H1 (cell line): Measurements from ENCODE around the gene CCDC88C. TPM values are rescaled to one million over a fixed set of nuclear protein-coding genes. Genes with fewer than 3 reads are reported as not detected.

Source experiments
- CHD1 ChIP-seq: IDR thresholded peaks from 2 replicates; pipeline ENCODE4 v1.6.1; 2012; ENCODE audit warnings: low read depth, low read length, improper control_type of control experiment
- CTBP2 ChIP-seq: IDR thresholded peaks from 2 replicates; pipeline ENCODE4 v1.7.0; 2011; ENCODE audit warnings: borderline replicate concordance, mild to moderate bottlenecking, moderate library complexity, mixed read lengths, low read length; ENCODE audit not compliant: insufficient read depth, insufficient read length
- FOSL1 ChIP-seq: IDR thresholded peaks from 2 replicates; pipeline ENCODE4 v1.6.1; 2011; ENCODE audit warnings: mild to moderate bottlenecking, low read depth, low read length, moderate library complexity; ENCODE audit not compliant: insufficient read depth
- HDAC2 ChIP-seq, 2 experiments: fragments of 300-600 bp in 1 of 2; sonication (generic) in 1 of 2; IDR thresholded peaks; 2 replicates each; pipeline ENCODE4 v1.6.1; 2011 to 2012; ENCODE audit warnings: low read depth in 2 of 2, low read length in 2 of 2, mild to moderate bottlenecking in 2 of 2, moderate library complexity in 2 of 2, borderline replicate concordance in 1 of 2, inconsistent platforms in 1 of 2
- HDAC6 ChIP-seq: IDR thresholded peaks from one replicate; pipeline ENCODE4 v1.7.1; 2012; ENCODE audit warnings: low read depth, mild to moderate bottlenecking, inconsistent platforms, low read length, moderate library complexity
- KDM5A ChIP-seq: fragments of 200-600 bp; IDR thresholded peaks from 2 replicates; pipeline ENCODE4 v1.7.1; 2012; ENCODE audit warnings: mild to moderate bottlenecking, low read length, inconsistent platforms, mixed read lengths
- RBBP5 ChIP-seq: IDR thresholded peaks from 2 replicates; pipeline ENCODE4 v1.7.1; 2012; ENCODE audit warnings: low read depth, mild to moderate bottlenecking, inconsistent platforms, low read length, moderate library complexity, borderline replicate concordance
- RFX5 ChIP-seq: IDR thresholded peaks from 2 replicates; pipeline ENCODE4 v1.6.1; 2011; ENCODE audit warnings: low read depth, low read length, improper control_type of control experiment, borderline replicate concordance
- SP1 ChIP-seq: IDR thresholded peaks from 2 replicates; pipeline ENCODE4 v1.6.1; 2011; ENCODE audit warnings: low read depth, low read length
- TCF12 ChIP-seq: IDR thresholded peaks from 2 replicates; pipeline ENCODE4 v1.6.1; 2011; ENCODE audit warnings: low read depth, mild to moderate bottlenecking, low read length
- polyA plus RNA-seq, 7 experiments: library from polyadenylated mRNA; depleted of rRNA in 3 of 7; stranded (reverse) in 5 of 7; unstranded in 2 of 7; fragments of >200 nt in 5 of 7; fragments of 200-250 nt in 2 of 7; gene quantifications; 1 replicate in 5 of 7; 2 replicates in 1 of 7; 4 replicates in 1 of 7; pipeline versions ENCODE4 v1.2.1 to v1.2.3, GENCODE V29; 2011 to 2013; ENCODE audit warnings: missing spikeins in 2 of 7, mixed read lengths in 2 of 7
- total RNA-seq: library from RNA; stranded (reverse); fragmentation: NEBNext Ultra II Directional; extraction: Animal tissue kit (Norgen Biotek cat#: 25700); gene quantifications from 2 replicates; pipeline ENCODE4 v1.2.1, GENCODE V29; 2021
- TF ChIP-seq, protein P1 (sequence below): fragments of 300-600 bp; sonication (generic); IDR thresholded peaks from 2 replicates; pipeline ENCODE4 v1.7.1; 2012; ENCODE audit warnings: low read length, moderate library complexity, mild to moderate bottlenecking, inconsistent platforms; ENCODE audit not compliant: insufficient replicate concordance

CCDC88C gene
- total and polyA plus RNA-seq, 2 of the 8 experiments (the other 6 are each of a cell fraction or from before 2014, with no cell fraction given) = 10.3 to 57.7 TPM

DNA sequence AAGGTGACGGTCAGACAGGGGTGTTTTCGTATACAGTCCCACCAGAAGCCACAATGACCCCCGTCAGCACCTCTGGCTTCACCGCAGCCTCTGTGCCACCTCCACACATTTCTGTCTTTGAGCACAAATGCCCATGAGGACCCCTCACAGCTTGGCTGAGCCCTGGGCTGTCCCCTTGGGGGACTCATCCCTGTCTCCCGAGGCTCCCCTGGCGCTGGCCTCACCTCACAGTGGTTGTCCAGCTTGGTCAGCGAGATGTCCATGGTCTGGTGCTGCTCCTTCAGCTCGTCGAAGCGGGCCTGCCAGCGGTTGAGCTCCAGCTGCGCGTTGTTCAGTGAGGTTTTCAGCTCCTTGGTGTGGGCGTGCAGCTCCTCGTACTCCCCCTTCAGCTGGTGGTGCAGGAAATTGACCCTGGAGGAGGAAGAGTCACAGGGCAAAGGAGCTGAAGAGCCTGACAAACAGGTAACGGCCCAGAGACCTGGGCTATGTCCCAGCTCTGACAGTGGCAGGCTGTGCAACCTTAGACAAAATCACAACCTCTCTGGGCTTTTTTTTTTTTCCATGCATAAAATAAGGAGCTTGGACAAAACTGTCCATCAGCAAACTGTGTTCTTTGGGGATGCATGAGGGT, 120.4 kb downstream of the CCDC88C start (continued):
- TF ChIP-seq, protein P1, sequence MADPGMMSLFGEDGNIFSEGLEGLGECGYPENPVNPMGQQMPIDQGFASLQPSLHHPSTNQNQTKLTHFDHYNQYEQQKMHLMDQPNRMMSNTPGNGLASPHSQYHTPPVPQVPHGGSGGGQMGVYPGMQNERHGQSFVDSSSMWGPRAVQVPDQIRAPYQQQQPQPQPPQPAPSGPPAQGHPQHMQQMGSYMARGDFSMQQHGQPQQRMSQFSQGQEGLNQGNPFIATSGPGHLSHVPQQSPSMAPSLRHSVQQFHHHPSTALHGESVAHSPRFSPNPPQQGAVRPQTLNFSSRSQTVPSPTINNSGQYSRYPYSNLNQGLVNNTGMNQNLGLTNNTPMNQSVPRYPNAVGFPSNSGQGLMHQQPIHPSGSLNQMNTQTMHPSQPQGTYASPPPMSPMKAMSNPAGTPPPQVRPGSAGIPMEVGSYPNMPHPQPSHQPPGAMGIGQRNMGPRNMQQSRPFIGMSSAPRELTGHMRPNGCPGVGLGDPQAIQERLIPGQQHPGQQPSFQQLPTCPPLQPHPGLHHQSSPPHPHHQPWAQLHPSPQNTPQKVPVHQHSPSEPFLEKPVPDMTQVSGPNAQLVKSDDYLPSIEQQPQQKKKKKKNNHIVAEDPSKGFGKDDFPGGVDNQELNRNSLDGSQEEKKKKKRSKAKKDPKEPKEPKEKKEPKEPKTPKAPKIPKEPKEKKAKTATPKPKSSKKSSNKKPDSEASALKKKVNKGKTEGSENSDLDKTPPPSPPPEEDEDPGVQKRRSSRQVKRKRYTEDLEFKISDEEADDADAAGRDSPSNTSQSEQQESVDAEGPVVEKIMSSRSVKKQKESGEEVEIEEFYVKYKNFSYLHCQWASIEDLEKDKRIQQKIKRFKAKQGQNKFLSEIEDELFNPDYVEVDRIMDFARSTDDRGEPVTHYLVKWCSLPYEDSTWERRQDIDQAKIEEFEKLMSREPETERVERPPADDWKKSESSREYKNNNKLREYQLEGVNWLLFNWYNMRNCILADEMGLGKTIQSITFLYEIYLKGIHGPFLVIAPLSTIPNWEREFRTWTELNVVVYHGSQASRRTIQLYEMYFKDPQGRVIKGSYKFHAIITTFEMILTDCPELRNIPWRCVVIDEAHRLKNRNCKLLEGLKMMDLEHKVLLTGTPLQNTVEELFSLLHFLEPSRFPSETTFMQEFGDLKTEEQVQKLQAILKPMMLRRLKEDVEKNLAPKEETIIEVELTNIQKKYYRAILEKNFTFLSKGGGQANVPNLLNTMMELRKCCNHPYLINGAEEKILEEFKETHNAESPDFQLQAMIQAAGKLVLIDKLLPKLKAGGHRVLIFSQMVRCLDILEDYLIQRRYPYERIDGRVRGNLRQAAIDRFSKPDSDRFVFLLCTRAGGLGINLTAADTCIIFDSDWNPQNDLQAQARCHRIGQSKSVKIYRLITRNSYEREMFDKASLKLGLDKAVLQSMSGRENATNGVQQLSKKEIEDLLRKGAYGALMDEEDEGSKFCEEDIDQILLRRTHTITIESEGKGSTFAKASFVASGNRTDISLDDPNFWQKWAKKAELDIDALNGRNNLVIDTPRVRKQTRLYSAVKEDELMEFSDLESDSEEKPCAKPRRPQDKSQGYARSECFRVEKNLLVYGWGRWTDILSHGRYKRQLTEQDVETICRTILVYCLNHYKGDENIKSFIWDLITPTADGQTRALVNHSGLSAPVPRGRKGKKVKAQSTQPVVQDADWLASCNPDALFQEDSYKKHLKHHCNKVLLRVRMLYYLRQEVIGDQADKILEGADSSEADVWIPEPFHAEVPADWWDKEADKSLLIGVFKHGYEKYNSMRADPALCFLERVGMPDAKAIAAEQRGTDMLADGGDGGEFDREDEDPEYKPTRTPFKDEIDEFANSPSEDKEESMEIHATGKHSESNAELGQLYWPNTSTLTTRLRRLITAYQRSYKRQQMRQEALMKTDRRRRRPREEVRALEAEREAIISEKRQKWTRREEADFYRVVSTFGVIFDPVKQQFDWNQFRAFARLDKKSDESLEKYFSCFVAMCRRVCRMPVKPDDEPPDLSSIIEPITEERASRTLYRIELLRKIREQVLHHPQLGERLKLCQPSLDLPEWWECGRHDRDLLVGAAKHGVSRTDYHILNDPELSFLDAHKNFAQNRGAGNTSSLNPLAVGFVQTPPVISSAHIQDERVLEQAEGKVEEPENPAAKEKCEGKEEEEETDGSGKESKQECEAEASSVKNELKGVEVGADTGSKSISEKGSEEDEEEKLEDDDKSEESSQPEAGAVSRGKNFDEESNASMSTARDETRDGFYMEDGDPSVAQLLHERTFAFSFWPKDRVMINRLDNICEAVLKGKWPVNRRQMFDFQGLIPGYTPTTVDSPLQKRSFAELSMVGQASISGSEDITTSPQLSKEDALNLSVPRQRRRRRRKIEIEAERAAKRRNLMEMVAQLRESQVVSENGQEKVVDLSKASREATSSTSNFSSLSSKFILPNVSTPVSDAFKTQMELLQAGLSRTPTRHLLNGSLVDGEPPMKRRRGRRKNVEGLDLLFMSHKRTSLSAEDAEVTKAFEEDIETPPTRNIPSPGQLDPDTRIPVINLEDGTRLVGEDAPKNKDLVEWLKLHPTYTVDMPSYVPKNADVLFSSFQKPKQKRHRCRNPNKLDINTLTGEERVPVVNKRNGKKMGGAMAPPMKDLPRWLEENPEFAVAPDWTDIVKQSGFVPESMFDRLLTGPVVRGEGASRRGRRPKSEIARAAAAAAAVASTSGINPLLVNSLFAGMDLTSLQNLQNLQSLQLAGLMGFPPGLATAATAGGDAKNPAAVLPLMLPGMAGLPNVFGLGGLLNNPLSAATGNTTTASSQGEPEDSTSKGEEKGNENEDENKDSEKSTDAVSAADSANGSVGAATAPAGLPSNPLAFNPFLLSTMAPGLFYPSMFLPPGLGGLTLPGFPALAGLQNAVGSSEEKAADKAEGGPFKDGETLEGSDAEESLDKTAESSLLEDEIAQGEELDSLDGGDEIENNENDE = no peak
- TF ChIP-seq SP1 = no peak
- TF ChIP-seq CHD1 = no peak
- no peak for TF ChIP-seq FOSL1
- TF ChIP-seq RBBP5 = no peak
- no peak for TF ChIP-seq CTBP2
- TF ChIP-seq HDAC6 = no peak
- no peak for TF ChIP-seq RFX5
- no peak for TF ChIP-seq KDM5A
- no peak for TF ChIP-seq TCF12
- TF ChIP-seq HDAC2 (IDR thresholded peaks at IDR 0.05; ENCODE audit: borderline replicate concordance in 1 of 2, low read depth in 2 of 2, low read length in 2 of 2) = no peak
